Brain microvascular endothelial cell (primary cell): ENCODE results near the gene TP53I3.

Experiments used
- DNase-seq: peaks from one replicate; pipeline ENCODE4 v3.0.0-alpha.2; 2020
- H3K27ac ChIP-seq: fragments of 250-450 bp; sonication (Bioruptor Pico); 2 replicates; pipeline ENCODE4 v1.5.1; 2020; ENCODE audit warnings: mild to moderate bottlenecking, moderate library complexity
- H3K27me3 ChIP-seq: fragments of 250-450 bp; sonication (Bioruptor Pico); replicated peaks from 2 replicates; pipeline ENCODE4 v1.5.1; 2020; ENCODE audit warnings: mild to moderate bottlenecking
- H3K36me3 ChIP-seq: fragments of 250-450 bp; sonication (Bioruptor Pico); replicated peaks from 2 replicates; pipeline ENCODE4 v1.5.1; 2020; ENCODE audit warnings: mild to moderate bottlenecking
- H3K4me3 ChIP-seq: 2 replicates; pipeline ENCODE4 v1.5.1; 2011; ENCODE audit warnings: low read depth, mild to moderate bottlenecking, control low read depth, low read length, moderate library complexity
- in situ Hi-C: cut with HindIII; loops from 2 replicates; pipeline ENCODE4 v1.10.0; 2017; ENCODE audit warnings: low sequenced_read_pairs, low pct_ligation_motif_present
- TF ChIP-seq, protein P1 (sequence below): IDR thresholded peaks from 2 replicates; pipeline ENCODE4 v1.5.1; 2011; ENCODE audit warnings: low read depth, mild to moderate bottlenecking, moderate library complexity, low read length, control low read depth, inconsistent platforms; ENCODE audit errors: missing control alignments

The TP53I3 gene

DNA sequence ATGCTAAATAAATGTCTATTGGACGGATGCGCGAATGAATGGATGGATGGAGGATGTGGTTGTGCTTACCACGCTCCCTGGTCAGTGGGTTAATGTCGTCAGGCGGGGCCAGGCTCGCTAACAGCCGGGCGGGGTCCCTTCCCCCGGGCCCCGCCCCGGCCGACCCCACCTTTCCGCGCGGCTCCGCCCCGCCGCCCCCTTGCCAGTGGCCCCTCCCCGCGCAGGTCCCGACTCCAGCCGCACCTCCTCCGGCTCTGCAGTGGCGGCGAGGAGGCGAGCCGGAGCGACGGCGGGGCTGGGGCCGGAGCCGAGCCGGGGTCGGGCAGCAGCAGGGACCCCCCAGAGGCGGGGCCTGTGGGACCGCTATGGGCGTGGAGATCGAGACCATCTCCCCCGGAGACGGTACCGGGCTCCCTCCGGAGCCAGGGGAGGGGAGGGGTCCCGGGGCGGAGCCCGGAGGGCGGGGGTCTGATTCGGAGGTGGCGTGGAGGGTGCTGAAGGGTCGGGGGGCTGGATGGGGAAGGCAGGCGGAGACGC lies 35.1 kb downstream of the TP53I3 start, which contains the start of gene FKBP1B:
Gene FKBP1B (plus strand): TSS at position 257 of the 537 bp plus-strand sequence. CDS start 109 bp downstream, at position 366.
- in situ Hi-C loops: loop anchor here (25.0 kb wide), 1 partner anchor 212 kb away; no protein-coding TSS in a partner anchor
- H3K27me3 ChIP-seq: no peaks in the 10 kb centered on the region
- peak within 1 kb of the TSS; percentile 68 for H3K4me3 ChIP-seq
- DNase-seq: peak; percentile 30
- H3K27ac ChIP-seq: no peak within 1 kb of the TSS
- TF ChIP-seq, protein P1, sequence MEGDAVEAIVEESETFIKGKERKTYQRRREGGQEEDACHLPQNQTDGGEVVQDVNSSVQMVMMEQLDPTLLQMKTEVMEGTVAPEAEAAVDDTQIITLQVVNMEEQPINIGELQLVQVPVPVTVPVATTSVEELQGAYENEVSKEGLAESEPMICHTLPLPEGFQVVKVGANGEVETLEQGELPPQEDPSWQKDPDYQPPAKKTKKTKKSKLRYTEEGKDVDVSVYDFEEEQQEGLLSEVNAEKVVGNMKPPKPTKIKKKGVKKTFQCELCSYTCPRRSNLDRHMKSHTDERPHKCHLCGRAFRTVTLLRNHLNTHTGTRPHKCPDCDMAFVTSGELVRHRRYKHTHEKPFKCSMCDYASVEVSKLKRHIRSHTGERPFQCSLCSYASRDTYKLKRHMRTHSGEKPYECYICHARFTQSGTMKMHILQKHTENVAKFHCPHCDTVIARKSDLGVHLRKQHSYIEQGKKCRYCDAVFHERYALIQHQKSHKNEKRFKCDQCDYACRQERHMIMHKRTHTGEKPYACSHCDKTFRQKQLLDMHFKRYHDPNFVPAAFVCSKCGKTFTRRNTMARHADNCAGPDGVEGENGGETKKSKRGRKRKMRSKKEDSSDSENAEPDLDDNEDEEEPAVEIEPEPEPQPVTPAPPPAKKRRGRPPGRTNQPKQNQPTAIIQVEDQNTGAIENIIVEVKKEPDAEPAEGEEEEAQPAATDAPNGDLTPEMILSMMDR: no peak
- no peaks in the 10 kb centered on the region for H3K36me3 ChIP-seq

DNA sequence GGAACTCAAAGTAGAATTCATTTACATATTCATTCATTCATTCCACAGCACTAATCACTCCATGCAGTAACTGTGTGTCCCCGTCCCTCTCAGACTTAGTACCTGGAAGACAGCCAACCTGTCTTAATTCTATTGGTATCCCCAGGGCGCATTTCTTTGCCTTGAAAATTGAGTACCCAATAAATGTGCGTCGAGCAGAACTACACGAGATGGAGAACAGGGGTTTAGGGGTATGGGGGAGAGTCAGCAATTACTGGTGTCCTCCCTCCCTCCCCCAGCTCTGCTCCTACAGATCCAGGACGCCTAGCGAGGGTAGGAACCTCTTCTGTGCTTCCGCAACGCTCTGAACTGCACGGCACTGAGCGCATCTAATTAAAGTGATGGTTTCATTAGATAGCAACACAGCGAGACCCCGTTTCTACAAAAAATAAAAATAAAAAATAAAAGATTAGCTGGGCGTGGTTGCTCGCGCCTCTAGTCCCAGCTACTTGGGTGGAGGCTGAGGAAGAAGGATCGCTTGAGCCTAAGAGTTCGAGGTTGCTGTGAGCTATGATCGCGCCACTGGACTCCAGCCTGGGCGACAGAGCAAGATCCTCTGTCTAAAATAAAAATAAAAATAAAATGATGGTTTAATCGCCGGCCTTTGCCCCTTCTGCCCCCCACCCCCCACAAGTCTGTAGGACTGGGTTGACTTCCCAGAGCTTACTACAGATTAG lies 35.7 kb downstream of the TP53I3 start:
- Histone ChIP-seq H3K4me3 (peak overlapping the region; percentile 68), H3K27ac (no peak overlapping the region), H3K36me3 (no peaks in the 10 kb centered on the region), H3K27me3 (no peaks in the 10 kb centered on the region)
- no peak for DNase-seq
- in situ Hi-C loops: no loop called here
- TF ChIP-seq, protein P1: no peak

DNA sequence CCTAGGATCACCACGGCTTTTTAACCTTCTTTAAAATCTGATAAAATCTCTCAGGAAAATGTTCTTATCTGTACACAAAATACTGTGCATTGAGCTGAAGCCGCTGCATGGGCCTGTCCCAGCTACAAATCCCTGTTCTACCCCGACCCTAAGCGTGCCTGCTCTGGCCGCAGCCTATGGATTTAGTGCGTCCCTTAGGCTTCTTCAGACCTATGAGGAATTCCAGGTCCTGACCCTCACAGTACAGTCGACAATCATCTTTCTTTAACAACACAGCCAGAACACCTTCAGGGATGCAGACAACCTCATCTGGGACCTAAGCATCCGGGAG lies 37.0 kb downstream of the TP53I3 start:
- no peak overlapping the region for H3K4me3 ChIP-seq
- in situ Hi-C loops: no loop called here
- TF ChIP-seq, protein P1: no peak

DNA sequence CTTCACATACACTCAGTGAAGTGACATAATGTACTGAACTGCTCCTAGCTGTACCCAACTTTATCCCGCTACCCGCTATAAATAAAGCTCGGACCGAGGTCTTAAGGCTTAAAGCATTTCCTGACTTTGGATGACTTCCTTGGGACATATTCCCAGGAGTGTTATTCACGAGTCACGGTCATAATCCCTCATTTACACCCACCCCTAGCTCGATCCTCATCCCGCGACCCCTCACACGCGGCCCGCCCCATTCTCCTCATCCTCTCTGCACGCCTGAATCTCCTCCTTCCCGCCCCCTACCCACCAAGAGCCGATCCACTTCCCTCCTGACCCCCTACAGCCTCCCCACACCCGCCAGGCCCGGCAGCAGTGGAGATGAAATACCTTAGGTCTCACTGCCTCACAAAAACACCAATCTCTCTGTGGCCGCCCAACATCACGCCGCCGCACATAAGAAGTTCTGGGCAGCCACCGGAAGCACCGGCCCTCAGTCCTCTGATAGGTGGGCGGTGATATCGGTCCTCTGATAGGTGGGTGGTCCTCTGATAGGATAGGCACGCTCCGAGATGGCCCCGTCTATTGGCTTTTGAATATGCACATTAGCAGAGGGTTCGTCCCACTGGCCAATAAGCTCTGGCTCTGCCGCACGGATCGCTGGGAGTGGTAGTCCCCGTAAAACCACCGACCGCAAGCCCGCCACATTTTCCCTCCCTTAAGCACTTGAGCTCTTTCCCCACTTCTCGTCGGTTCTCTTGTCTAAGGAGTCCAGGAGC lies 37.5 kb downstream of the TP53I3 start, which contains the start of gene WDCP:
Gene WDCP (minus strand): TSS at position 462 of the 773 bp plus-strand sequence. CDS start 7,897 bp downstream, outside the sequence.
- in situ Hi-C loops: no loop called here
- peak; percentile 100 for DNase-seq
- H3K4me3 ChIP-seq: peak within 1 kb of the TSS; percentile 83
- TF ChIP-seq, protein P1: no peak
- no peaks in the 10 kb centered on the region for H3K36me3 ChIP-seq
- H3K27me3 ChIP-seq: no peaks in the 10 kb centered on the region
- peak within 1 kb of the TSS; percentile 18 for H3K27ac ChIP-seq

More for the DNA sequence above, 37.0 kb downstream of the TP53I3 start:
- Histone ChIP-seq H3K27ac (no peak overlapping the region), H3K27me3 (no peaks in the 10 kb centered on the region), H3K36me3 (no peaks in the 10 kb centered on the region)
- DNase-seq: no peak

DNA sequence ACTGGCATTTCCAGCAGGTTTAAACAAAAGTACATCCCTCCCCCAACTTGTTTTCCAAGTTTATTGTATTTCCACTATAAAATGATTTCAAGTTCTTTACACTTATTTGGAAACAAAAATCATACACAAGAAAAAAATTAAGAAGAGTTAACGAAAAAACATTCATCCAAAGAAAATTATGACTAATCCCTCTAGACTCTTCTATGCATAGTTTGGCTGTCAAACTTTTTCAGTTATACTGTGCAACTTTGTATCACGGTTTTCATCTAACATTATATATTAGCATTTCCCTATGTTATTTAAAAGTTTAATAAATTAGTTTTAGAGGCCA lies 38.1 kb downstream of the TP53I3 start:
- no peaks in the 10 kb centered on the region for H3K27me3 ChIP-seq
- H3K36me3 ChIP-seq: no peaks in the 10 kb centered on the region
- no peak for DNase-seq
- TF ChIP-seq, protein P1: no peak
- H3K4me3 ChIP-seq: peak overlapping the region; percentile 83
- in situ Hi-C loops: no loop called here
- no peak overlapping the region for H3K27ac ChIP-seq
